ENCODE results near the gene MED16.

MED16 gene

GRCh38 chr19:901216-902092 lies 8.5 kb upstream of the MED16 start:
- TF ChIP-seq CTCF (IDR thresholded peaks at IDR 0.05), result no peak

DNA sequence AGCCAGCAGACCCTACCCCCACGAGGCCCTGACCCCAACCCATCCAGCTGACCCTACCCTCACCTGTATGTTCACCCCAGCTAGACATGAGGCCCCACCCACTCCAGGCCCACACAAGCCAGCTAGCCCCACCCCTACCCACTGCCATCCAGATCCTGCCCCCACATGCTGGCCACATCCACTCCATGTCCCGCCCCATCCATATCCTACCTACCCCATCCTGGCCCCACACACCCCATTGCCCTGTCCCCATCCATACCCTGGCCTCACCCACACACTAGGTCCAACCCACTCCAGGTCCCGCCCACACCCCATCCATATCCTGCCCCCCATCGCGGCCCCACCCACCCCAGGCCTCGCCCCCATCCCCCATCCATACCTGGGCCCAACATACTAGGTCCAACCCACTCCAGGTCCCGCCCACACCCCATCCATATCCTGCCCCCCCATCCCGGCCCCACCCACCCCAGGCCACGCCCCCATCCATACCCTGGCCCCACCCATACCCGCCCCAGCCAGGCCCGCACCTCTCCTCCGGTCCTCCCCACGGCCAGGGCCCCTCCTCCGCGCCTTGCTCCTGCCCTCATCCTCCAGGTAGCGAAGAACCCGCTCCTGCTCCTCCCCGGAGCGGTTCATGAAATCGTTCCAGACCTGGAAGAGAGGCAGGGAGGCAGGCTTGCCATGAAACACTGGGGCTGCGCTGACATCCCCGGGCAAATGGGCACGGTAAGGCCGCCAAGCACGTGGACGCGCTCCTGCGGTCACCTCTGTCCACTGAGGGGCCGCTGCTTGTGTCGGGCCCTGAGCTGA lies 7.5 kb upstream of the MED16 start:
- TF ChIP-seq CTCF (IDR thresholded peaks at IDR 0.05), result no peak

DNA sequence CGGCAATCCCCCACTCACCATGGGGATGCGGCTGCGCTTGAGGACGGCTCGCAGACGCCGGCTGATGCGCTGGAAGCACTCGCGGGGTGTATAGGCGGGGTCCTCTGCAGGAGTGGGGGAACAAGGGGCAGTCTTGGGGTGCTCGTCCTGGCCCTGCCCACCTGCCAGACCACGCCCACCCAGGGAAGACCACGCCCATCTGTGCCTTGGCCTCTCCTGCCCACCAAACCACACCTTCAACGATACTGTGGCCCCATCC lies 7.0 kb upstream of the MED16 start:
- TF ChIP-seq CTCF (IDR thresholded peaks at IDR 0.05), result no peak

DNA sequence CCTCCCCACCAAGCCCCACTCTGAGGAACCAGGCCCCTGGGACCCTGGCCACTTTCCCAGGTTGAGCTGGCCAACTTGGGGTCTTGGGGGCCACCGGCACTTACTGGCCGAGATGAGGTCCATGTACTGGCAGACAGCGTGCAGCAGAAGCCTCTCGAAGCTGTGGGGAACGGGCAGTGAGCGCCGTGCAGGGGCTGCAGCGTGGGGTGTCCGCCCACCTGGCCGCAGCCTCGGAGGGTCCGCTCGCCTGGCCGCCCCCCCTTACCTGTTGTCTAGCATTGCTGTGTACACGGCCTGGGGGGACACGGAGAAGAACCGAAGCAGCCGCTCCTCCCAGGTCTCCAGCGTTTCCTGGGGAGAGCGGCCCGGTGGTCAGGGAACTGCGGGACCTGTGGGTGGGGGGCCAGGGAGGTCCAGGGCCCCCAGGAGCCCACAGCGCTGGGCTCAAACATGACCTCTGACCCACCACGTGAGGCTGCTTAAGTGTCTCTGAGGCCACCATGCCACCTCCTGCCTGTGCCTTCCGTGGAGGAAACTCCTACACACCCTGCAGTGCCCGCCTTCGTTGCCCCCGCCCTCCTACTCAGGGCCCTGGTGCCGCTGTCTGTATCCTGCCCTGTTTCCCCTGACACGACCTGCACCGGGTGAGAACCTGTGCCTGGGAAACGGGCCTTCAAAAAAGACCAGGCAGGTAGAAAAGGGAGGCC lies 6.5 kb upstream of the MED16 start:
- TF ChIP-seq CTCF (IDR thresholded peaks at IDR 0.05), result no peak

- TF ChIP-seq CTCF (IDR thresholded peaks at IDR 0.05), result no peak
Measured at GRCh38 chr19:898663-899062, 5.7 kb upstream of the MED16 start.

- no peak for TF ChIP-seq CTCF (IDR thresholded peaks at IDR 0.05)
Measured at GRCh38 chr19:897442-898039, 4.6 kb upstream of the MED16 start.

DNA sequence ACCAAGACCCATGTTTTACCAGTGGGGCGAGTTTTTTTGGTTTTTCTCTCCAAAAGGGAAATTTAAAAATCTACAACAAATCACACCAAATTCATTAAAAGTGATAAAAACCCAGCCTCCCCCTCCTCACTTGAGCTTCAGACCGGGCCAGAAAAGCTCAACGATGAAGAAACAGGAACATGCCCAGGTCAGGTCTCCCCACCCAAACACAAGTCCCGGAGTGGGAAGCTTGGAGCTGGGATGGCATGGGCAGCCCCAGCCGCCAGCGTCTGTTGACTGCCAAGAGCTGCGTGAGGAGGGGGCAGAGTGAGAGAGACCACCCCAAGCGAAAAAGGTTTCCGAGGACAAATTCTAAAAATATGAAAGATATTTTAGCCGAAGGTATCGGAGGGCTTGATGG lies 4.0 kb upstream of the MED16 start:
- no peak for TF ChIP-seq CTCF (IDR thresholded peaks at IDR 0.05)
